Uterus (tissue), 4 donors: ENCODE measurements around the gene IQCF5. TPM values are rescaled to one million over a fixed set of nuclear protein-coding genes. Genes with fewer than 3 reads are reported as not detected.
"Not testable (repeated sequence)": the region's sequence is repeated elsewhere in the genome, so short reads cannot be mapped to it uniquely, and the experiment has no call there.

Source experiments
- DNase-seq, 2 donors: peaks; one replicate each; pipeline ENCODE4 v3.0.0-alpha.2; 2019 to 2020
- H3K27ac ChIP-seq, 2 donors: fragments of 200-600 bp; sonication (generic); 1 replicate in 1 of 2; 2 replicates in 1 of 2; pipeline ENCODE4 v1.5.1; 2016 to 2018
- H3K27me3 ChIP-seq, 2 donors: fragments of 200-600 bp; sonication (generic); one replicate each; pipeline ENCODE4 v1.5.1; 2018 to 2019; ENCODE audit warnings: control low read depth in 1 of 2
- H3K36me3 ChIP-seq, 2 donors: fragments of 200-600 bp; sonication (generic); one replicate each; pipeline ENCODE4 v1.5.1; 2019; ENCODE audit warnings: control low read depth in 1 of 2
- H3K4me1 ChIP-seq, 2 donors: fragments of 200-600 bp; sonication (generic); one replicate each; pipeline ENCODE4 v1.5.1; 2018 to 2019; ENCODE audit warnings: control low read depth in 1 of 2
- H3K4me3 ChIP-seq, 2 donors: fragments of 200-600 bp; sonication (generic); 1 replicate in 1 of 2; 2 replicates in 1 of 2; pipeline ENCODE4 v1.5.1; 2018 to 2019; ENCODE audit warnings: mild to moderate bottlenecking in 1 of 2
- H3K9me3 ChIP-seq, 2 donors: fragments of 200-600 bp; sonication (generic); one replicate each; pipeline ENCODE4 v1.5.1; 2019; ENCODE audit warnings: control low read depth in 1 of 2
- CTCF ChIP-seq, 4 experiments: fragments of 200-600 bp in 2 of 4; fragments of 450-650 bp in 2 of 4; sonication (generic) in 2 of 4; IDR thresholded peaks; one replicate each; pipeline ENCODE4 v1.5.1; 2016 to 2019; ENCODE audit warnings: antibody characterized with exemption in 4 of 4, mild to moderate bottlenecking in 2 of 4, moderate library complexity in 1 of 4
- POLR2A ChIP-seq, 2 donors: fragments of 450-650 bp; IDR thresholded peaks; one replicate each; pipeline ENCODE4 v1.6.1; 2016; ENCODE audit warnings: antibody characterized with exemption in 2 of 2, mild to moderate bottlenecking in 1 of 2, moderate library complexity in 1 of 2
- intact Hi-C: fragments of 100-400 bp; cut with DNase I; formaldehyde crosslinking; loops from one replicate; pipeline ENCODE4 v1.15.1; 2023; ENCODE audit warnings: low total_unique reads
- total RNA-seq, 4 donors: library from RNA; depleted of rRNA in 3 of 4; stranded (reverse); fragments of >200 nt in 3 of 4; gene quantifications; one replicate each; pipeline versions ENCODE4 v1.1.0 to v1.2.4, GENCODE V29; 2014 to 2023
- donor health status: DM: yes; HTN: yes; CAD: no.

The IQCF5 gene
- total RNA-seq, 4 donors from 2014 or later = not detected

- no peaks in the 10 kb centered on the region for H3K27me3 ChIP-seq
- TF ChIP-seq POLR2A (IDR thresholded peaks at IDR 0.05) (no peak), CTCF (IDR thresholded peaks at IDR 0.05) (no peak)
- no peaks in the 10 kb centered on the region for H3K36me3 ChIP-seq
- H3K4me3 ChIP-seq = no peak overlapping the region
- intact Hi-C loops = no loop called here
- no peak overlapping the region for H3K27ac ChIP-seq
- H3K4me1 ChIP-seq = no peaks in the 10 kb centered on the region
- no peak for DNase-seq
- no peaks in the 10 kb centered on the region for H3K9me3 ChIP-seq
These were observed 28.8 kb upstream of the IQCF5 start for GRCh38 chr3:51904034-51904823.

DNA sequence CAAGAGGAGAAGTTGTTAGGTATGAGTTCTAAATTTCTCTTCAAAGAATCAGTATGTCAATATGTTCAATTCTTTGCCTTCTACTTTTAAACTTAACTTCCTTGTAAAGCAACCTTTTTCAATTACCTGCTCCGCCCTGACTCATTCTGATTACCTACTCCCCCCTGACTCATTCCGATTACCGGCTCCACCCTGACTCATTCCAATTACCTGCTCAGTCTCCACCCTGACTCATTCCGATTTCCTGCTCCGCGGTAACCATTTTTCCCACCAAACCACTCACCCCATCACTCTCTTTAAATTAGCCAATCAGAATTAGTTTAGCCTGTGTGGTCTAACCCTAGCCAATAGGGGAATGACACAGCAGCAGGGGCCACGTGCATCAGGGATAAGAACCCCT, 27.0 kb upstream of the IQCF5 start:
- H3K27ac ChIP-seq, DNase-seq, H3K4me3 ChIP-seq, H3K27me3 ChIP-seq, H3K9me3 ChIP-seq, H3K36me3 ChIP-seq, intact Hi-C loops, H3K4me1 ChIP-seq: not testable (repeated sequence)

DNA sequence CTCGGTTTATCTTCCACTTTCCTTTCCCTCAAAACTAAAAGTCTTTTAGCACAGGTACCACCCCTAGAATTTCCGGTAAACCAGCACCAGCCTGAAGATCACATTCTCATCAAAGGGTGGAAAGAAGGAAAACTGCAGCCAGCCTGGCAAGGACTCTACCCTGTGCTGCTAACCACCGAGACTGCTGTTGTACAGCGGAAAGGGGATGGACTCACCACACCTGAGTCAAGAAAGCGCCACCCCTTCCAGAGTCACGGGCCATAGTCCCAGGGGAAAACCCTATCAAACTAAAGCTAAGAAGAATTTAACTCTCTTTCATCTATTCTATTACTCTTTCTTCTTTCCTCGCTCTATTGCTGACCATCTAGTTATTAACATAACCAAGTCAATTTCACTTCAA, 24.6 kb upstream of the IQCF5 start:
- H3K9me3 ChIP-seq, H3K27me3 ChIP-seq, H3K4me1 ChIP-seq, intact Hi-C loops, DNase-seq, H3K36me3 ChIP-seq, H3K4me3 ChIP-seq, H3K27ac ChIP-seq: not testable (repeated sequence)

DNA sequence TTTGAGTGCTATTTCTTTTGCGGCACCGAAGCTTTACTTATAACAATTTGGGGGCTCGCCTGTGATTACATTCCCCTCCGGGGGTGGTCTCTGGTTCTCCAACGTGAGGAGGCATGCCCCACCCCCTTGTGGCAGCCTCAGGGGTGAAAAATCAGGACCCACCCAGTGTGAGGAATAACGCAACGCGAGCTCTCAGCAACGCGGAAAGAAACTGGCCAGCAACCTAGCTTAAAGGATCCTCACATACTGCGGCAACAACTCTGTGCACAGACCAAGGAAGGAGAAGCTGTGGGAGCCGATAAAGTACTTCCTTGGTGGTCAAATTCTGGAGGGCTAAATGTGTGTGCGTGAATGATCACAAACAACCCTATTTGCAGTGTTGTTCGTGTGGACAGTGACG, 22.0 kb upstream of the IQCF5 start:
- DNase-seq = no peak
- Histone ChIP-seq H3K27ac (no peak overlapping the region), H3K27me3 (no peaks in the 10 kb centered on the region), H3K36me3 (no peaks in the 10 kb centered on the region), H3K9me3 (no peaks in the 10 kb centered on the region), H3K4me1 (no peaks in the 10 kb centered on the region), H3K4me3 (no peak overlapping the region)
- TF ChIP-seq POLR2A (IDR thresholded peaks at IDR 0.05) (no peak), CTCF (IDR thresholded peaks at IDR 0.05) (no peak)
- intact Hi-C loops = no loop called here

DNA sequence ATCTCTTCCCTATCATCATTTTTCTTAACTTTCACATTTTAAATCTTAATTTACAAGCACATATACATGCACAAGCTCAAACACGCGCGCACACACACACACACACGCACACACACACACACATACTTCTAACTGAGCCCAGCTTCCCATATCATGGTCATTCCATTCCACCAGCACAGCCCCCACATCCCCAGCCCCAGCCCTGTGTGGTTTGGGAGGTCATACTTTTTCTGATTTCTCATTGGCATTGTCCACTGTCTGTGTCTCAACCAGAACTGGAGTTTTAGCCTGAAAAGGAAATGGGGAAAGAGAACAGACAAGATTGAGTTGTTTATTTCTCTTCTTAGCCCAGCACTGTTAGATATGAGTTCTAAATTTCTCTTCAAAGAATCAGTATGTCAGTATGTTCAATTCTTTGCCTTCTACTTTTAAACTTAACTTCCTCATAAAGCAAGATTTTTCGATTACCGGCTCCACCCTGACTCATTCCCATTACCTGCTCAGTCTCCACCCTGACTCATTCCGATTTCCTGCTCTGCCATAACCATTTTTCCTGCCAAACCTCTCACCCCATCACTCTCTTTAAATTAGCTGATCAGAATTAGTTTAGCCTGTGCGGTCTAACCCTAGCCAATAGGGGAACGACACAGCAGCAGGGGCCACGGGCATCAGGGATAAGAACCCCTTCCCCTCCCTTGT, 21.4 kb upstream of the IQCF5 start:
- DNase-seq = no peak
- Histone ChIP-seq H3K36me3 (no peaks in the 10 kb centered on the region), H3K9me3 (no peaks in the 10 kb centered on the region), H3K4me1 (no peaks in the 10 kb centered on the region), H3K27ac (no peak overlapping the region), H3K4me3 (no peak overlapping the region), H3K27me3 (no peaks in the 10 kb centered on the region)
- TF ChIP-seq CTCF (IDR thresholded peaks at IDR 0.05) = no peak
- no peak for TF ChIP-seq POLR2A (IDR thresholded peaks at IDR 0.05)
- intact Hi-C loops = no loop called here

- no peak for TF ChIP-seq POLR2A (IDR thresholded peaks at IDR 0.05)
- TF ChIP-seq CTCF (IDR thresholded peaks at IDR 0.05) = no peak
- no peak overlapping the region for H3K4me3 ChIP-seq
- intact Hi-C loops = no loop called here
These were observed 19.5 kb upstream of the IQCF5 start for GRCh38 chr3:51894939-51895338.

More at GRCh38 chr3:51894939-51895338, 19.5 kb upstream of the IQCF5 start:
- Histone ChIP-seq H3K36me3 (no peaks in the 10 kb centered on the region), H3K27ac (no peak overlapping the region), H3K9me3 (no peaks in the 10 kb centered on the region), H3K27me3 (no peaks in the 10 kb centered on the region), H3K4me1 (no peaks in the 10 kb centered on the region)
- DNase-seq = no peak
